Vagina (tissue), 2 donors: ENCODE data around the gene ZRANB1. TPM values are rescaled to one million over a fixed set of nuclear protein-coding genes. Genes with fewer than 3 reads are reported as not detected.
A peak's percentile ranks its signal among the peaks of the same experiment; 100 is the strongest.

Source experiments
- DNase-seq, 2 donors: peaks; one replicate each; pipeline ENCODE4 v3.0.0-alpha.2; 2017; ENCODE audit errors: extremely low spot score in 2 of 2
- H3K27ac ChIP-seq: fragments of 200-600 bp; sonication (generic); one replicate; pipeline ENCODE4 v1.5.1; 2019
- H3K27me3 ChIP-seq: fragments of 200-600 bp; sonication (generic); one replicate; pipeline ENCODE4 v1.5.1; 2019
- H3K36me3 ChIP-seq, 2 donors: fragments of 200-600 bp; sonication (generic); one replicate each; pipeline ENCODE4 v1.5.1; 2017 to 2019
- H3K4me1 ChIP-seq: fragments of 200-600 bp; sonication (generic); one replicate; pipeline ENCODE4 v1.5.1; 2019
- H3K4me3 ChIP-seq, 2 donors: fragments of 200-600 bp; sonication (generic); 1 replicate in 1 of 2; 2 replicates in 1 of 2; pipeline ENCODE4 v1.5.1; 2016 to 2019
- H3K9me3 ChIP-seq: fragments of 200-600 bp; sonication (generic); one replicate; pipeline ENCODE4 v1.5.1; 2019
- CTCF ChIP-seq, 3 experiments: fragments of 450-650 bp in 2 of 3; fragments of 200-600 bp in 1 of 3; sonication (generic) in 1 of 3; IDR thresholded peaks; one replicate each; pipeline ENCODE4 v1.5.1; 2017 to 2019; ENCODE audit warnings: antibody characterized with exemption in 3 of 3, mild to moderate bottlenecking in 2 of 3, moderate library complexity in 2 of 3
- POLR2A ChIP-seq, 2 donors: fragments of 450-650 bp; IDR thresholded peaks; one replicate each; pipeline ENCODE4 v1.6.1; 2017; ENCODE audit warnings: antibody characterized with exemption in 2 of 2, mild to moderate bottlenecking in 2 of 2, moderate library complexity in 2 of 2
- POLR2AphosphoS5 ChIP-seq, 2 donors: sonication (generic); formaldehyde crosslinking; IDR thresholded peaks; one replicate each; pipeline ENCODE4 v1.9.0; 2017; ENCODE audit warnings: antibody characterized with exemption in 2 of 2, mild to moderate bottlenecking in 2 of 2, low read depth in 1 of 2; ENCODE audit not compliant: insufficient read depth in 1 of 2
- intact Hi-C: fragments of 100-400 bp; cut with DNase I; formaldehyde crosslinking; loops from one replicate; pipeline ENCODE4 v1.15.1; 2023
- total RNA-seq: library from RNA; depleted of rRNA; stranded (reverse); fragments of >200 nt; gene quantifications from one replicate; pipeline ENCODE4 v1.2.3, GENCODE V29; 2016

ZRANB1 gene
- total RNA-seq, 1 donor from 2014 or later, result 23.8 TPM

- H3K27ac ChIP-seq, result no peak overlapping the region
- intact Hi-C loops, result no loop called here
- DNase-seq, result no peak
Measured at GRCh38 chr10:125003901-125004467, 62.1 kb downstream of the ZRANB1 start.

GRCh38 chr10:125004571-125005311 lies 62.8 kb downstream of the ZRANB1 start:
- no peak for DNase-seq
- no peak overlapping the region for H3K27ac ChIP-seq
- intact Hi-C loops, result no loop called here
- TF ChIP-seq CTCF (IDR thresholded peaks at IDR 0.05) (no peak), POLR2AphosphoS5 (IDR thresholded peaks at IDR 0.05; ENCODE audit: insufficient read depth in 1 of 2, low read depth in 1 of 2) (no peak), POLR2A (IDR thresholded peaks at IDR 0.05) (no peak)
- no peak overlapping the region for H3K4me3 ChIP-seq
- H3K36me3 ChIP-seq, result peaks cover 0 to 13% of the 10 kb centered on the region in 2 donors
- H3K9me3 ChIP-seq, result no peaks in the 10 kb centered on the region
- H3K27me3 ChIP-seq, result no peaks in the 10 kb centered on the region
- H3K4me1 ChIP-seq, result peaks cover 70% of the 10 kb centered on the region

More at GRCh38 chr10:125003901-125004467, 62.1 kb downstream of the ZRANB1 start:
- no peaks in the 10 kb centered on the region for H3K27me3 ChIP-seq
- no peak for TF ChIP-seq POLR2AphosphoS5 (IDR thresholded peaks at IDR 0.05; ENCODE audit: insufficient read depth in 1 of 2, low read depth in 1 of 2)
- TF ChIP-seq CTCF (IDR thresholded peaks at IDR 0.05), result no peak
- TF ChIP-seq POLR2A (IDR thresholded peaks at IDR 0.05), result no peak
- H3K4me1 ChIP-seq, result peaks cover 72% of the 10 kb centered on the region
- peaks cover 0 to 13% of the 10 kb centered on the region in 2 donors for H3K36me3 ChIP-seq
- no peaks in the 10 kb centered on the region for H3K9me3 ChIP-seq
- no peak overlapping the region for H3K4me3 ChIP-seq

GRCh38 chr10:125005312-125006187 lies 63.6 kb downstream of the ZRANB1 start:
- Histone ChIP-seq H3K4me3 (no peak overlapping the region), H3K9me3 (no peaks in the 10 kb centered on the region), H3K27me3 (no peaks in the 10 kb centered on the region), H3K27ac (no peak overlapping the region), H3K36me3 (peaks cover 0 to 13% of the 10 kb centered on the region in 2 donors), H3K4me1 (peaks cover 65% of the 10 kb centered on the region)
- intact Hi-C loops, result no loop called here
- TF ChIP-seq CTCF (IDR thresholded peaks at IDR 0.05), result no peak
- DNase-seq, result no peak

- peaks cover 0 to 13% of the 10 kb centered on the region in 2 donors for H3K36me3 ChIP-seq
- peaks cover 59% of the 10 kb centered on the region for H3K4me1 ChIP-seq
- no peaks in the 10 kb centered on the region for H3K27me3 ChIP-seq
- no peak for TF ChIP-seq POLR2AphosphoS5 (IDR thresholded peaks at IDR 0.05; ENCODE audit: insufficient read depth in 1 of 2, low read depth in 1 of 2)
- TF ChIP-seq CTCF (IDR thresholded peaks at IDR 0.05), result no peak
- TF ChIP-seq POLR2A (IDR thresholded peaks at IDR 0.05), result no peak
- H3K9me3 ChIP-seq, result no peaks in the 10 kb centered on the region
- no peak for DNase-seq
- H3K27ac ChIP-seq, result peak overlapping the region; percentile 49
- intact Hi-C loops, result no loop called here
- H3K4me3 ChIP-seq, result no peak overlapping the region
Measured at GRCh38 chr10:125006188-125006680, 64.3 kb downstream of the ZRANB1 start.
